ENCODE results near the gene GNAO1.

DNA sequence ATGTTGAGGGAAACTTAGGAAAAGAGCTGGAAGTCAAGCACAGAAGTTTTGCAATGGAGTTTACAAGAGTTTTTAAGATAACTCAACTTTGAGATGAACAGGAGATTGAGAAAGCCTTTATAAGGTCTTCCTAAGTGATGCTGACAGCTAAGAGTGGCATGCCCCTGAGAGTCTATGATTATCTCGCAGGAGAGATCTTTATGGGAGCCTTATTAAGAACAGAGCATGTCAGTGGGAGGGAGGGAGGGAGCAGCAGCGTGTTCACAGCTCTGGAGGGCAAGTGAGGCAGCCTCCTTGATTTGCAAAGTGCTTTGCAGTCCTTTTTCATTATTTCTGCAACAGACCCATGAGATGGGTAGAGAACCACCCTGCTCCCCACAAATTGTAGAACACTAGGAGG lies 30.7 kb downstream of the GNAO1 start:
- TF ChIP-seq, protein P1, sequence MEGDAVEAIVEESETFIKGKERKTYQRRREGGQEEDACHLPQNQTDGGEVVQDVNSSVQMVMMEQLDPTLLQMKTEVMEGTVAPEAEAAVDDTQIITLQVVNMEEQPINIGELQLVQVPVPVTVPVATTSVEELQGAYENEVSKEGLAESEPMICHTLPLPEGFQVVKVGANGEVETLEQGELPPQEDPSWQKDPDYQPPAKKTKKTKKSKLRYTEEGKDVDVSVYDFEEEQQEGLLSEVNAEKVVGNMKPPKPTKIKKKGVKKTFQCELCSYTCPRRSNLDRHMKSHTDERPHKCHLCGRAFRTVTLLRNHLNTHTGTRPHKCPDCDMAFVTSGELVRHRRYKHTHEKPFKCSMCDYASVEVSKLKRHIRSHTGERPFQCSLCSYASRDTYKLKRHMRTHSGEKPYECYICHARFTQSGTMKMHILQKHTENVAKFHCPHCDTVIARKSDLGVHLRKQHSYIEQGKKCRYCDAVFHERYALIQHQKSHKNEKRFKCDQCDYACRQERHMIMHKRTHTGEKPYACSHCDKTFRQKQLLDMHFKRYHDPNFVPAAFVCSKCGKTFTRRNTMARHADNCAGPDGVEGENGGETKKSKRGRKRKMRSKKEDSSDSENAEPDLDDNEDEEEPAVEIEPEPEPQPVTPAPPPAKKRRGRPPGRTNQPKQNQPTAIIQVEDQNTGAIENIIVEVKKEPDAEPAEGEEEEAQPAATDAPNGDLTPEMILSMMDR (IDR thresholded peaks at IDR 0.05) = no peak
- no peak for TF ChIP-seq ZFX (IDR thresholded peaks at IDR 0.05; ENCODE audit: borderline replicate concordance)
